ENCODE data around the gene HNRNPH1.
"Not testable (repeated sequence)": the region's sequence is repeated elsewhere in the genome, so short reads cannot be mapped to it uniquely, and the experiment has no call there.

DNA sequence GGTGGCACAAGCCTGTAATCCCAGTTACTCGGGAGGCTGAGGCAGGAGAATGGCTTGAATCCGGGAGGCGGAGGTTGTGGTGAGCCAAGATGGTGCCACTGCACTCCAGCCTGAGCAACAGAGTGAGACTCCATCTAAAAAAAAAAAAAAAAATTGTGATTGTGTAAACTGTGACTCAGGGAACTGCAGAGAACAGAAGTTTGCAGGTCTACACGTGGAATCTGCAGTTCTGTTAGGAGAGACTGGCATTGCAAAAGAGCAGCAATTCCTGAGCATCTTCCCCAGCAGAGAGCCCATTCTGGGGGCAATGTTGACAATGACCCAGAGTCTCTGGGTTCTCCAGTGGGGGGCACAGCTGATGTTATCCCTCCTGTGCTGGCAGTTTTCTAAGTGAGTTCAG, 18.3 kb upstream of the HNRNPH1 start:
- not testable (repeated sequence) for TF ChIP-seq POLR2AphosphoS5, POLR2A, TAF1, SPI1 (IDR thresholded peaks at IDR 0.05; ENCODE audit: low read depth, low read length)

Measured in GM12891 (cell line).